Measurements from ENCODE around the gene SPHK1.
A peak's percentile ranks its signal among the peaks of the same experiment; 100 is the strongest.
"Not testable (repeated sequence)": the region's sequence is repeated elsewhere in the genome, so short reads cannot be mapped to it uniquely, and the experiment has no call there.

SPHK1 gene

DNA sequence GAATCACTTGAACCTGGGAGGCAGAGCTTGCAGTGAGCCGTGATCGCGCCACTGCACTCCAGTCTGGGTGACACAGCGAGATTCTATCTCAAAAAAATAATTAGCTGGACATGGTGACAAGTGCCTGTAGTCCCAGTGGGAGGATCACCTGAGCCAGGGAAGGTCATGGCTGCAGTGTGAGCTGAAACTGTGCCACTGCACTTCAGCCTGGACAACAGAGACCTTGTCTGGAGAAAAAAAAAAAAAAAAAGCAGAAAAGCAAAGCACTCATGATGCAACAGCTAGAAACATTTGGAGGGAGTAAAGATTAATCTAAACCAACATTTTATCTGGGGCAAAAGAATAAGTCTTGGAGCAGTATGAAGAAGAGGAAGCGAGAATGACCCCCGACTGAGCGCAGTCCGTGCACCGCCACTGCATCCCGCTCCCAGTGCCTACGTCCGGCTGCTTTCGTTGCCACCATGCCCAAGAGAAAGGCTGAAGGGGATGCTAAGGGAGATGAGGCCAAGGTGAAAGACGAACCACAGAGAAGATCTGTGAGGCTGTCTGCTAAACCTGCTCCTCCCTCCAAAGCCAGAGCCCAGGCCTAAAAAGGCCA, 38.9 kb upstream of the SPHK1 start:
- H3K27ac ChIP-seq, result no peak overlapping the region
- no peak overlapping the region for H3K4me3 ChIP-seq
- no peak for TF ChIP-seq CTCF (IDR thresholded peaks at IDR 0.05)
- no peak for DNase-seq (ENCODE audit: low spot score)

GRCh38 chr17:76346936-76347335, 37.5 kb upstream of the SPHK1 start:
- not testable (repeated sequence) for DNase-seq (ENCODE audit: low spot score)

DNA sequence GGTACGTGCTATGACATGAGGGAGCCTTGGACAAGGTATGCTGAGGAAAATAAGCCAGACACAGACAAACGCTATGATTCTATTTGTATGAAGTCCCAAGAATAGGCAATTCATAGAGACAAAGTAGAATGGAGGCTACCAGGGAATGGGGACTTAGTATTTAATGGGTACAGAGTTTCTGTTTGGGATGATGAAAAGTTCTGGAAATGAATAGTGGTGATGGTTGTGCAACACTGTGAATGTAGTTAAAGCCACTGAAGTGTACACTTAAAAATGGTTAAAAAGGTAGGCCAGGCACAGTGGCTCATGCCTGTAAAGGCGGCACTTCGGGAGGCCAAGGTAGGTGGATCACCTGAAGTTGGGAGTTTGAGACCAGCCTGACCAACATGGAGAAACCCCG, 33.9 kb upstream of the SPHK1 start:
- no peak for DNase-seq (ENCODE audit: low spot score)
- no peak for TF ChIP-seq CTCF (IDR thresholded peaks at IDR 0.05)
- no peak overlapping the region for H3K27ac ChIP-seq
- H3K4me3 ChIP-seq, result no peak overlapping the region

More at GRCh38 chr17:76346936-76347335, 37.5 kb upstream of the SPHK1 start:
- not testable (repeated sequence) for H3K27ac ChIP-seq, H3K4me3 ChIP-seq

DNA sequence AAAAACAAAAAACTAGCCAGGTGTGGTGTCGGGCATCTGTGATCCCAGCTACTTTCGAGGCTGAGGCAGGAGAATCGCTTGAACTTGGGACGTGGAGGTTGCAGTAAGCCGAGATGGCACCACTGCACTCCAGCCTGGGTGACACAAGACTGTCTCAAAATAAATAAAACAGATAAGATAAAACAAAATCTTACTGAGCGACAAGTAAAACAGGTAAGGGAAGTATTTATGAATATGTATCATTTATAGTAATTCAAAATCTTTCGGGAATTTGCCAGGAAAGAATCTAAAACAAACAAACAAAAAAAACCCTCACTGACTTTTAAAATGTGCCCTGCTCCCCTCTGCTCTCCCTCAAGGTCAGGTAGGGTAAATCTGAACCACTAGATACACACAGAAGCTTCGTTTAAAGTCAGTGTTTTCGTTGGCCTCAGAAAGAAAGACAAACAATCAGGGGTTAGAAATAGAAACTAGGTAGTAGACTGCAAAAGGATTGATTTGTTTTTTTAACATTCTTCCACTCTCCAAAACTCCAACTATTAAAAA, 32.8 kb upstream of the SPHK1 start:
- H3K4me3 ChIP-seq, result no peak overlapping the region
- H3K27ac ChIP-seq, result no peak overlapping the region
- TF ChIP-seq CTCF (IDR thresholded peaks at IDR 0.05), result no peak
- no peak for DNase-seq (ENCODE audit: low spot score)

DNA sequence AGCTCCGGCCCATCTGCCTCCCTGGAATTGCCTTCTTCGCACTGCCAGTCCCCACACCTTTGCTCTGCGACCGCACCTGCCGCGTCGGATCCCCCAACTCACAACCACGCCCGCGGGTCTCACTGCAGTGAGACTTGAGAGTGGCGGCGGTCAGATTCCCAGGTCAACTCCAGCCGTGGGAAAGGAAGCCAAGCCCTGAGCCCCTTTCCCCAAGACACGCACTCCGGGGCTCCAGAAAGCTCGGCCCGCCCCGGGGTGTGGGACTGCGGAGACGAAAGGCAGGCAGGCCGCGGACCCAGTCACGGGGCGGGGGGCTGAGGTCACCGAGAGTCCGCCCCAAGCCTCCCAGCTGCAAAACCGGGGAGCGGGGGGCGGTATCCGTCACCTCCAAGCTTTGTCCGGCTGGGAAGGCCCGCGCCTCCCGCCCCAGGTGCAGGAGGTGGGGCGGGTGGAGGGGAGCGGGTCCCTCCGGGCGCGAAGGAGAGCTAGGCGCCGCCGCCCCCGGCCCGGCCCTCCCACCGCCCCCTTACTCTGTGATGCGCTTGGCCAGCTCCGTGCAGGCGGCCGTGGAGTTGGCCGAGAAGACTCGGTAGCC, 31.3 kb upstream of the SPHK1 start:
- peak; percentile 75 for DNase-seq (ENCODE audit: low spot score)
- TF ChIP-seq CTCF (IDR thresholded peaks at IDR 0.05), result no peak
- Histone ChIP-seq H3K27ac (peak overlapping the region; percentile 75 to 82), H3K4me3 (peak overlapping the region; percentile 91)

- H3K4me3 ChIP-seq, result peak within 1 kb of the TSS; percentile 91
- TF ChIP-seq CTCF (IDR thresholded peaks at IDR 0.05), result peak; percentile 44
- H3K27ac ChIP-seq, result peak within 1 kb of the TSS; percentile 75 to 82
- peak; percentile 87 for DNase-seq (ENCODE audit: low spot score)
Measured at GRCh38 chr17:76353599-76354316, 30.7 kb upstream of the SPHK1 start, which contains the start of gene PRPSAP1. TSS of gene PRPSAP1 (minus strand) at chr17:76353916. CDS start at chr17:76353703, 213 bp downstream.

DNA sequence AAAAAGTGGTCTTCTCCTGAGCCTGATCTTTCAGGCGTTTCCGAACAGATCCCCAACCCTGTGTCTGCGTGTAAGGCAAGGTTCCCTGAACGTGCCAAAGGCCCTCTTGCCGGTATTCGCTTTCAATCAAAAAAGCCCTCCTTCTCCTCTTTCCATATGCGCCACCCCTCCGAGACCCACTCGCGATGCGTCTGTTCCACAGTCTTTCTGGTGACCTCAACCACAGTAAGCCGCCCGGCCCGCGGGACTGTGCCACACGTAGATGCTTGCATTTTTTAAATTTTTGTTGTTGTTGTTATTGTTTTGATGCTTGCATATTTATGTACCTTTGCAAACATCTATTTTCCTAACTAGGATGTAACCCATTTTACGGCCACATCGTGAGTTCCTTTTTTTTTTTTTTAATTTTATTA, 30.1 kb upstream of the SPHK1 start:
- Histone ChIP-seq H3K27ac (peak overlapping the region; percentile 75 to 82), H3K4me3 (peak overlapping the region; percentile 91)
- no peak for TF ChIP-seq CTCF (IDR thresholded peaks at IDR 0.05)
- no peak for DNase-seq (ENCODE audit: low spot score)
